Amniotic epithelial cell (primary cell): ENCODE results near the gene C1QL1.

Experiments used
- DNase-seq: peaks from one replicate; pipeline ENCODE4 v3.0.0-alpha.2; 2010; ENCODE audit warnings: low read depth

Gene C1QL1

DNA sequence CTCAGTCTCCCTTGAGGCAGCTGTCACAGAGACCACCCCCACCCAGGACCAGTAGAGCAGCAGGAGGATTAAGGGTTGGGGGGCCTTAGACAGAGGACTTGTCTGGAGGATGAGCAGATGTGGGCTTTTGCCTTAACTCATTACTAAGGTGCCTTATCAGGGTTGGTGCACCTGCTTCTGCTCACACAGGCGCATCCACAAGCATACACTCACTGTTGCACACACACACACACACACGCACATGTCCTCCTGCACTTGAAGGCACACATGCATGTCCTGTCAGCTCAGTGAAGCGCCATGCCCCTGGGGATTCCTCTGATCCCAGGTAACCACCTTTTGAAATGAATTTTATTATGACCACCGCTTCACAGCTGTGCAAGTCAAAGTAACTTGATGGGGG lies 54.0 kb downstream of the C1QL1 start:
- no peak for DNase-seq

- no peak for DNase-seq
Observed at GRCh38 chr17:44913676-44914075, 54.4 kb downstream of the C1QL1 start.

- DNase-seq = no peak
Observed at GRCh38 chr17:44912763-44913544, 55.1 kb downstream of the C1QL1 start.

DNA sequence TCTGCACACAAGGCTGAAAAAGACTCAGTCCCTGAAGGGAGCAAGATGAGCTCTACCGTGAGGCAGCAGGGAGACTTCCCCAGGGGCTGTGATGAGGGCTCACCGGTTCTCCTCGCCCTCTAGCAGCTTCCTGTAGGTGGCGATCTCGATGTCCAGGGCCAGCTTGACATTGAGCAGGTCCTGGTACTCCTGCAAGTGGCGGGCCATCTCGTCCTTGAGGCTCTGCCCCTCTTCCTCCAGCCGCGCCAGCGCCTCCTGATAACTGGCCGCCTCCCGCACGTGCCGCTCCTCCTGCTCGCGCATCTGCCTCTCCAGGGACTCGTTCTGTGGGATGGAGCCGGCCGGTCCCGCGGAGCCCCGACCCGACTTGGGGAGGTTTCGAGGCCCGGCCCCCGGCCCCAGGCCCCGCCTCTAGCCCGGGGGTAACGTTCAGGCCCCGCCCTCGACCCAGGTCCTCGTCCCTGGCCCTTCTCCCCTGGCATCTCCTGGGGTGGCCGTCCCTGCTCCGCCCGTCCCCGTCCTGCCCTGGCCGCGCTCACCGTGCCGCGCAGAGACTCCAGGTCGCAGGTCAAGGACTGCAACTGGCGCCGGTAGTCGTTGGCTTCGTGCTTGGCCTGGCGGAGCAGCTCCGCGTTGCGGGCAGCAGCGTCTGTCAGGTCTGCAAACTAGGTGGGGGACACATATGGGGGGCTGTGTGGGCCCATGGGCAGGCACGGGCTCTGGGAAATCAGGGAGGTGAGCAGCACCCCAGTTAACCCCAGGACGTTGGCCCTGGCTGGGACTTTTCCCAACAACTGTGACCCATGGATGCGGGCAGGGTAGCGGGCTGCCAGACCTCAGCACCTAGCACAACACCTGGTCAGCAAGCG lies 56.7 kb downstream of the C1QL1 start:
- DNase-seq = peak; percentile 41

- DNase-seq = no peak
Observed at GRCh38 chr17:44910231-44911106, 57.6 kb downstream of the C1QL1 start.
